HEK293 (cell line): ENCODE data around the gene SEMA4D.

ENCODE experiments used
- CTCF ChIA-PET: fragments of 350-600 bp; formaldehyde crosslinking; extraction: SDS; loops from one replicate; lab custom pipeline; 2021; ENCODE audit warnings: antibody characterized with exemption; lab: Yijun Ruan, JAX
- POLR2A ChIA-PET: fragments of 300-600 bp; formaldehyde crosslinking; extraction: SDS; loops from one replicate; lab custom pipeline; 2020; ENCODE audit warnings: antibody characterized with exemption, inconsistent platforms; lab: Yijun Ruan, JAX
- H3K27ac ChIP-seq: fragments of 200-500 bp; sonication (Bioruptor generic); 2 replicates; pipeline ENCODE4 v1.5.1; 2014; ENCODE audit warnings: low read depth, low read length, control low read depth, inconsistent platforms; ENCODE audit errors: extremely low read depth
- H3K36me3 ChIP-seq, 2 experiments: fragments of 200-500 bp in 1 of 2; sonication (Bioruptor generic) in 1 of 2; 1 replicate in 1 of 2; 2 replicates in 1 of 2; pipeline ENCODE4 v1.5.1; 2014 to 2017; ENCODE audit warnings: inconsistent platforms in 2 of 2, low read length in 2 of 2; ENCODE audit not compliant: control insufficient read depth in 2 of 2, insufficient read depth in 1 of 2
- H3K4me1 ChIP-seq: fragments of 200-500 bp; sonication (Bioruptor generic); 2 replicates; pipeline ENCODE4 v1.5.1; 2014; ENCODE audit warnings: mild to moderate bottlenecking, low read length, inconsistent platforms; ENCODE audit not compliant: control insufficient read depth, insufficient read depth
- H3K4me3 ChIP-seq: 2 replicates; pipeline ENCODE4 v1.5.1; 2011; ENCODE audit warnings: low read depth, mild to moderate bottlenecking, control low read depth, low read length, moderate library complexity
- H3K9me3 ChIP-seq: fragments of 200-500 bp; sonication (Bioruptor generic); 2 replicates; pipeline ENCODE4 v1.5.1; 2014; ENCODE audit warnings: low read depth, low read length, inconsistent platforms; ENCODE audit not compliant: control insufficient read depth, insufficient read depth
- EGR2 ChIP-seq: fragments of 450-650 bp; formaldehyde crosslinking; IDR thresholded peaks from 2 replicates; pipeline ENCODE4 v1.5.1; 2016; ENCODE audit warnings: low read depth, missing biosample characterization, missing genetic modification characterization
- KLF10 ChIP-seq: fragments of 450-650 bp; IDR thresholded peaks from 2 replicates; pipeline ENCODE4 v1.5.1; 2018; ENCODE audit warnings: missing biosample characterization, mild to moderate bottlenecking, missing genetic modification characterization
- OVOL3 ChIP-seq: fragments of 450-650 bp; formaldehyde crosslinking; IDR thresholded peaks from 2 replicates; pipeline ENCODE4 v1.5.1; 2016; ENCODE audit warnings: missing biosample characterization, missing genetic modification characterization
- PRDM2 ChIP-seq: fragments of 450-650 bp; formaldehyde crosslinking; IDR thresholded peaks from 2 replicates; pipeline ENCODE4 v1.5.1; 2016; ENCODE audit warnings: missing biosample characterization, missing genetic modification characterization, borderline replicate concordance
- PRDM6 ChIP-seq: fragments of 450-650 bp; formaldehyde crosslinking; IDR thresholded peaks from 2 replicates; pipeline ENCODE4 v1.5.1; 2017; ENCODE audit warnings: missing biosample characterization, missing genetic modification characterization
- ZBTB10 ChIP-seq: fragments of 450-650 bp; formaldehyde crosslinking; IDR thresholded peaks from 2 replicates; pipeline ENCODE4 v1.5.1; 2016; ENCODE audit warnings: missing biosample characterization, missing genetic modification characterization
- ZBTB11 ChIP-seq: fragments of 450-650 bp; formaldehyde crosslinking; conservative IDR thresholded peaks from 2 replicates; pipeline ENCODE4 v1.5.1; 2016; ENCODE audit warnings: low read depth, missing biosample characterization, missing genetic modification characterization
- ZBTB20 ChIP-seq: fragments of 450-650 bp; formaldehyde crosslinking; IDR thresholded peaks from 2 replicates; pipeline ENCODE4 v1.5.1; 2016; ENCODE audit warnings: missing biosample characterization, missing genetic modification characterization
- ZFHX2 ChIP-seq: fragments of 450-650 bp; formaldehyde crosslinking; conservative IDR thresholded peaks from 2 replicates; pipeline ENCODE4 v1.5.1; 2016; ENCODE audit warnings: missing biosample characterization, missing genetic modification characterization
- ZNF132 ChIP-seq: fragments of 450-650 bp; formaldehyde crosslinking; IDR thresholded peaks from 2 replicates; pipeline ENCODE4 v1.5.1; 2017; ENCODE audit warnings: missing biosample characterization, missing genetic modification characterization, borderline replicate concordance
- ZNF2 ChIP-seq: fragments of 450-650 bp; formaldehyde crosslinking; IDR thresholded peaks from 2 replicates; pipeline ENCODE4 v1.5.1; 2016; ENCODE audit warnings: missing biosample characterization, missing genetic modification characterization
- ZNF341 ChIP-seq: fragments of 450-650 bp; formaldehyde crosslinking; IDR thresholded peaks from 2 replicates; pipeline ENCODE4; 2016; ENCODE audit warnings: low read depth, missing biosample characterization, missing genetic modification characterization
- ZNF37A ChIP-seq: fragments of 450-650 bp; IDR thresholded peaks from 2 replicates; pipeline ENCODE4 v1.5.1; 2018; ENCODE audit warnings: missing biosample characterization, missing genetic modification characterization
- ZNF837 ChIP-seq: fragments of 450-650 bp; formaldehyde crosslinking; IDR thresholded peaks from 2 replicates; pipeline ENCODE4 v1.5.1; 2016; ENCODE audit warnings: missing biosample characterization, missing genetic modification characterization

The SEMA4D gene

GRCh38 chr9:89537166-89537565 is 39.3 kb upstream of the SEMA4D start (continued):
- TF ChIP-seq OVOL3 (tag by site-specific recombination) = no peak
- TF ChIP-seq KLF10 (tag by site-specific recombination) = no peak
- no peak for TF ChIP-seq ZNF837 (tag by site-specific recombination)

- POLR2A ChIA-PET = no interaction called here
- Histone ChIP-seq H3K27ac (no peak overlapping the region), H3K9me3 (no peaks in the 10 kb centered on the region), H3K4me1 (no peaks in the 10 kb centered on the region), H3K36me3 (no peaks in the 10 kb centered on the region), H3K4me3 (no peak overlapping the region)
- TF ChIP-seq ZFHX2 (peak; percentile 56), ZNF132 (no peak), PRDM2 (no peak), ZNF341 (tag by site-specific recombination) (no peak), ZNF2 (no peak), ZBTB20 (tag by site-specific recombination) (no peak), ZBTB10 (tag by site-specific recombination) (no peak), ZBTB11 (tag by site-specific recombination) (no peak), ZNF37A (tag by site-specific recombination) (no peak), EGR2 (tag by site-specific recombination) (peak; percentile 50), PRDM6 (tag by site-specific recombination) (no peak)
- CTCF ChIA-PET = interaction anchor here (0.5 to 1.6 kb wide), 3 partner anchors 12 to 1009 kb away, joined by 3 to 7 read pairs (median 5); no protein-coding TSS in a partner anchor
Measured at GRCh38 chr9:89536600-89536999, 38.7 kb upstream of the SEMA4D start.
